ENCODE measurements around the gene C1QL1.

GRCh38 chr17:44965481-44966234, 2.4 kb downstream of the C1QL1 start:
- TF ChIP-seq PHF8 (IDR thresholded peaks at IDR 0.05; ENCODE audit: borderline replicate concordance, low read length) (no peak), C11orf30 (IDR thresholded peaks at IDR 0.05; ENCODE audit: low read depth) (no peak), POLR2A (conservative IDR thresholded peaks at IDR 0.05) (no peak), TEAD1 (CRISPR knock-in tag; IDR thresholded peaks at IDR 0.05) (no peak), ZNF174 (CRISPR knock-in tag; IDR thresholded peaks at IDR 0.05) (no peak), CTCF (IDR thresholded peaks at IDR 0.05 in 2 of 3, conservative IDR thresholded peaks at IDR 0.05 in 1 of 3; ENCODE audit: insufficient read depth in 2 of 3, low read depth in 1 of 3, low read length in 3 of 3) (no peak), MYNN (IDR thresholded peaks at IDR 0.05) (no peak), MYNN (CRISPR knock-in tag; IDR thresholded peaks at IDR 0.05) (no peak), TSHZ1 (CRISPR knock-in tag; IDR thresholded peaks at IDR 0.05) (no peak), ATF2 (CRISPR knock-in tag; IDR thresholded peaks at IDR 0.05) (no peak), ELF4 (CRISPR knock-in tag; IDR thresholded peaks at IDR 0.05) (no peak), ARID3B (CRISPR knock-in tag; IDR thresholded peaks at IDR 0.05; ENCODE audit: borderline replicate concordance) (no peak), ZNF57 (CRISPR knock-in tag; IDR thresholded peaks at IDR 0.05) (no peak), CBX2 (IDR thresholded peaks at IDR 0.05; ENCODE audit: insufficient read depth, low read length, poor library complexity, severe bottlenecking) (no peak), CHD1 (IDR thresholded peaks at IDR 0.05; ENCODE audit: low read length) (no peak)

Data from K562 (cell line).